8988T (cell line): ENCODE results near the gene PLIN5.
A peak's percentile ranks its signal among the peaks of the same experiment; 100 is the strongest.

ENCODE experiments used
- DNase-seq: peaks from one replicate; pipeline ENCODE4 v3.0.0; 2011

PLIN5 gene

GRCh38 chr19:4477034-4477801 is 57.8 kb downstream of the PLIN5 start:
- DNase-seq = no peak

GRCh38 chr19:4474514-4475022 is 60.5 kb downstream of the PLIN5 start:
- peak; percentile 79 for DNase-seq

GRCh38 chr19:4473763-4474513 is 61.1 kb downstream of the PLIN5 start:
- peak; percentile 16 for DNase-seq

- DNase-seq = no peak
Observed at GRCh38 chr19:4473011-4473762, 61.8 kb downstream of the PLIN5 start.
